Neuronal stem cell (in vitro differentiated cells): Measurements from ENCODE around the gene C6orf118.

Experiments
- DNase-seq: peaks from one replicate; pipeline ENCODE4 v3.0.0-alpha.2; 2013; ENCODE audit warnings: low spot score
- H2AFZ ChIP-seq: one replicate; pipeline ENCODE4 v1.6.1; 2013; ENCODE audit warnings: mild to moderate bottlenecking, low read length, inconsistent platforms
- H2AK5ac ChIP-seq: 2 replicates; pipeline ENCODE4 v1.6.1; 2013; ENCODE audit warnings: low read depth, mild to moderate bottlenecking, inconsistent platforms, low read length, moderate library complexity, mixed read lengths
- H2BK120ac ChIP-seq: 2 replicates; pipeline ENCODE4 v1.6.1; 2013; ENCODE audit warnings: low read depth, mild to moderate bottlenecking, inconsistent platforms, low read length, moderate library complexity, mixed read lengths
- H2BK12ac ChIP-seq: one replicate; pipeline ENCODE4 v1.6.1; 2013; ENCODE audit warnings: low read length, inconsistent platforms
- H2BK15ac ChIP-seq: 2 replicates; pipeline ENCODE4 v1.6.1; 2013; ENCODE audit warnings: mild to moderate bottlenecking, low read length, inconsistent platforms, mixed read lengths
- H2BK5ac ChIP-seq: one replicate; pipeline ENCODE4 v1.6.1; 2013; ENCODE audit warnings: inconsistent platforms, mild to moderate bottlenecking, low read length, moderate library complexity
- H3K14ac ChIP-seq: one replicate; pipeline ENCODE4 v1.6.1; 2013; ENCODE audit warnings: low read length, inconsistent platforms
- H3K18ac ChIP-seq: 2 replicates; pipeline ENCODE4 v1.6.1; 2013; ENCODE audit warnings: low read length, inconsistent platforms
- H3K23ac ChIP-seq: 2 replicates; pipeline ENCODE4 v1.6.1; 2013; ENCODE audit warnings: low read depth, mild to moderate bottlenecking, mixed read lengths, low read length, inconsistent platforms; ENCODE audit not compliant: poor library complexity
- H3K27ac ChIP-seq: replicated peaks from 3 replicates; pipeline ENCODE4 v1.5.1; 2013; ENCODE audit warnings: low read length, inconsistent platforms
- H3K27me3 ChIP-seq, 3 experiments: 2 replicates each; pipeline ENCODE4 v1.6.1; 2013; ENCODE audit warnings: low read length in 3 of 3, mild to moderate bottlenecking in 2 of 3, inconsistent platforms in 1 of 3, low read depth in 1 of 3, mixed read lengths in 1 of 3, moderate library complexity in 1 of 3; ENCODE audit not compliant: control insufficient read depth in 3 of 3, insufficient read depth in 3 of 3
- H3K36me3 ChIP-seq, 2 donors: replicated peaks in 1 of 2; 2 replicates each; pipeline ENCODE4 v1.6.1; 2013; ENCODE audit warnings: low read length in 2 of 2; ENCODE audit not compliant: control insufficient read depth in 2 of 2, insufficient read depth in 2 of 2
- H3K4ac ChIP-seq: 2 replicates; pipeline ENCODE4 v1.6.1; 2013; ENCODE audit warnings: inconsistent platforms, mild to moderate bottlenecking, low read length, moderate library complexity
- H3K4me1 ChIP-seq, 2 donors: 1 replicate in 1 of 2; 2 replicates in 1 of 2; pipeline ENCODE4 v1.6.1; 2013; ENCODE audit warnings: low read length in 2 of 2, low read depth in 1 of 2; ENCODE audit not compliant: control insufficient read depth in 2 of 2, insufficient read depth in 1 of 2
- H3K4me2 ChIP-seq: one replicate; pipeline ENCODE4 v1.6.1; 2013; ENCODE audit warnings: mild to moderate bottlenecking, low read length, inconsistent platforms; ENCODE audit not compliant: insufficient read depth, poor library complexity, severe bottlenecking
- H3K4me3 ChIP-seq, 2 donors: 2 replicates each; pipeline ENCODE4 v1.5.1; 2013; ENCODE audit warnings: low read length in 2 of 2, mild to moderate bottlenecking in 2 of 2, inconsistent platforms in 1 of 2, moderate library complexity in 1 of 2
- H3K79me1 ChIP-seq: one replicate; pipeline ENCODE4 v1.6.1; 2013; ENCODE audit warnings: low read depth, mild to moderate bottlenecking, inconsistent platforms, low read length, moderate library complexity
- H3K9ac ChIP-seq: one replicate; pipeline ENCODE4 v1.6.1; 2013; ENCODE audit warnings: mild to moderate bottlenecking, low read depth, low read length, inconsistent platforms; ENCODE audit not compliant: poor library complexity
- H3K9me3 ChIP-seq, 2 donors: replicated peaks in 1 of 2; 2 replicates each; pipeline versions ENCODE3 to v1.6.1; 2013; ENCODE audit warnings: low read length in 2 of 2, mild to moderate bottlenecking in 2 of 2, inconsistent platforms in 1 of 2, low read depth in 1 of 2, mixed read lengths in 1 of 2, moderate library complexity in 1 of 2; ENCODE audit not compliant: control insufficient read depth in 2 of 2, insufficient read depth in 1 of 2
- H4K8ac ChIP-seq: one replicate; pipeline ENCODE4 v1.6.1; 2013; ENCODE audit warnings: low read depth, mild to moderate bottlenecking, inconsistent platforms, low read length, moderate library complexity
- H4K91ac ChIP-seq: one replicate; pipeline ENCODE4 v1.6.1; 2013; ENCODE audit warnings: low read length, low read depth, mild to moderate bottlenecking, inconsistent platforms; ENCODE audit not compliant: poor library complexity
- WGBS, 2 donors: extraction: QIAGEN DNeasy Blood & Tissue Kit; methylation state at CpG; one replicate each; pipeline ENCODE4 v1.1.7; 2013; ENCODE audit warnings: missing lambda C conversion rate in 2 of 2, mixed read lengths in 1 of 2; ENCODE audit not compliant: insufficient read length in 2 of 2, insufficient replicate concordance in 1 of 2; ENCODE audit errors: extremely low coverage in 2 of 2; 5-methylcytosine and 5-hydroxymethylcytosine counted together

The C6orf118 gene

DNA sequence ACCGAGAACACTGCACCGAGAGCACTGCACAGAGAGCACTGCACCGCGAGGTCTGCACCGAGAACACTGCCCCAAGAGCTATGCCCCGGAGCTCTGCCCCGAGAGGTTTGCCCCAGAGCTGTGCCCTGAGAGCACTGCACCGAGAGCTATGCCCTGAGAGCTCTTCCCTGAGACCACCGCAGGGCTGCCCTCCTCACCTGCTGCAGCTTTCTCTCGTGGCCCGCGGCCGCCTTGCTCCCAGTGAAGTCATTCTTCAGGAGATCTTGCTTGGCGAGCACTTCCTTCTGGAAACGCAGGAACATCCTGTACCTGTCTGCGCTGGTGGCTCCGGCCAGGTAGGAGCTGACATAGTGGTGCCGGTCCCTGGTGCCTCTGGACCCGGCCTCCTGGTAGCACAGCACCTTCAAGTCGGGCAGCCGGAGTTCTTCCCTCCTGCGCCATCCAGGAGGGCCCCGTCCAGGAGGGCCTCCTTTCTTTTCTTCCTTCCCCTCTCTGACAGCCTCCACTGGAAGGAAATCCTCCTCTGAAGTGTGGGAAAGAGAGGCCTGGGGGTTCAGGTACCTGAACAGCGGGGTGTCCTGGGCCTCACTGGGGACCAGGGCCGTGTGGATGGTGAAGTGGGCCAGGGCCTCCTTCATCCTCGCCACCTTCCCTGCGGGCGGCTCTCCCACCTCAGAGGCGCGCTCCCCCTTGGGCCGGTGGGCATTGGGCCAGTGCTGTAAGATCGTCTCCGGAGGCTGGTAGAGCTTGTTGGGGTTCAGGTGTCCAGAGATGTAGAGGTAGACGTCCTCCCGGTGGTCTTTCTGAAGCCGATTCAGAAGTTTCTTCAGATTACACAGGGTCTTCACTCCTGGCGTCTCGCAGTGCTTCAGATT lies 7.8 kb downstream of the C6orf118 start:
- Histone ChIP-seq H3K9ac (no peak overlapping the region), H2BK15ac (peak overlapping the region; percentile 92), H3K27me3 (no peaks in the 10 kb centered on the region), H2BK120ac (no peak overlapping the region), H3K14ac (no peak overlapping the region), H3K18ac (peak overlapping the region; percentile 38), H4K91ac (peak overlapping the region; percentile 92), H2AK5ac (no peak overlapping the region), H3K23ac (peak overlapping the region; percentile 65), H3K9me3 (peaks cover 4 to 6% of the 10 kb centered on the region in 2 donors), H3K4me2 (no peak overlapping the region), H4K8ac (no peak overlapping the region), H3K4me1 (peaks cover 11 to 16% of the 10 kb centered on the region in 2 donors), H2BK12ac (no peak overlapping the region), H2AFZ (no peak overlapping the region), H3K27ac (no peak overlapping the region), H3K36me3 (peaks cover 13 to 18% of the 10 kb centered on the region in 2 donors), H3K79me1 (peaks cover 8% of the 10 kb centered on the region), H3K4me3 (no peak overlapping the region), H3K4ac (peak overlapping the region; percentile 23), H2BK5ac (no peak overlapping the region)
- DNase-seq: no peak
- WGBS, 2 donors: no CpG with 5 or more reads among the region's 38 CpGs

DNA sequence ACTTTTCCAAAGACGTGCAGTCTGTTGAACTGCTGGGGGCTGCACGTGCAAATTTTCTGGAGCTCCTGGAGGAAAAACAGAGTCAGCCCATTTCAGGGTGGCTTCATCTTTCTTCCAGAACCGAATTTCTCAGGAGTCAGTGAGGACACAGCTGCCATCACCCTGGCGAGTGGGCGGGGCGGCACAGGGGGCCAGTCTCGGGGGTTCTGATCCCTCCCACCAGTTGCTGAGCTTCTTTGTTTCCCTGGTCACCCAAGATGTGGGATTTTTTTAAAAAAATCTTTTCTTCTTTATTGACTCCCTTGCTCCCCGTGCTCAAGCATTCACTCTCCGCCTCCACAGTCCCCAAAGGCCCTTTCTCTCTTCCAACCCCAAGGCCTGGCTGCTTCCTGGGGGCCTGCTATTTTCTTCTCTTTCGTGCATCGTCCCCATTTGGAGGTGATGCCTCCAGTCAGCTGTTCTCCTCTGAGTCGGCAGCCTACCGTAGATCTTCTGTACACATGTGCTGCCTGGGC lies 8.9 kb downstream of the C6orf118 start:
- no peak overlapping the region for H4K8ac ChIP-seq
- H2AK5ac ChIP-seq: peak overlapping the region; percentile 1
- no peak overlapping the region for H2BK120ac ChIP-seq
- H3K14ac ChIP-seq: no peak overlapping the region
- DNase-seq: no peak
- no peak overlapping the region for H3K4me3 ChIP-seq
- no peaks in the 10 kb centered on the region for H3K27me3 ChIP-seq
- peaks cover 13 to 21% of the 10 kb centered on the region in 2 donors for H3K36me3 ChIP-seq
- no peak overlapping the region for H3K4me2 ChIP-seq
- H2BK5ac ChIP-seq: no peak overlapping the region
- H3K4ac ChIP-seq: no peak overlapping the region
- peak overlapping the region; percentile 44 for H3K18ac ChIP-seq
- no CpG with 5 or more reads among the region's 13 CpGs for WGBS, 2 donors
- no peak overlapping the region for H4K91ac ChIP-seq
- H3K23ac ChIP-seq: peak overlapping the region; percentile 44
- peaks cover 11 to 16% of the 10 kb centered on the region in 2 donors for H3K4me1 ChIP-seq
- no peak overlapping the region for H2BK15ac ChIP-seq
- H3K27ac ChIP-seq: no peak overlapping the region
- H3K9ac ChIP-seq: no peak overlapping the region
- no peak overlapping the region for H2AFZ ChIP-seq
- peaks cover 8% of the 10 kb centered on the region for H3K79me1 ChIP-seq
- H2BK12ac ChIP-seq: no peak overlapping the region
- H3K9me3 ChIP-seq: peaks cover 4 to 6% of the 10 kb centered on the region in 2 donors

DNA sequence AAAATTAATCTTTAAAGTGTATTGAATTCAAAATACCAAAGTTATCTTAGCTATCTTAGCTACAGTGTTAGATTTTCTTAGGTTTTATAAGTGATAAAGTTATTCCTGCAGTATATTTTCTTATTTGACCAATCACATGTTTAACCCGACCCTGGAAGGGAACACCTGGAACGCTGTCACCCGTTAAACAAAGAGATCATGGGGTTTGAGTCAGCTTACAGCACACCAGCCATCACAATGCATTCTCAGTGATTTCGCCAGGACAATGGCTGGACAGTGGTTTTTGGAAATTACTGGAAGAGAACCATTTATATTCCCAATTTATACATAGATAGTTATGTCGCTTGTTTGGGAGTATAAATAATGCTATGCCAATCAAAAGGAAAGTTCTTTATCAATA lies 10.5 kb downstream of the C6orf118 start:
- no peak overlapping the region for H2BK120ac ChIP-seq
- H3K9ac ChIP-seq: no peak overlapping the region
- H3K23ac ChIP-seq: no peak overlapping the region

DNA sequence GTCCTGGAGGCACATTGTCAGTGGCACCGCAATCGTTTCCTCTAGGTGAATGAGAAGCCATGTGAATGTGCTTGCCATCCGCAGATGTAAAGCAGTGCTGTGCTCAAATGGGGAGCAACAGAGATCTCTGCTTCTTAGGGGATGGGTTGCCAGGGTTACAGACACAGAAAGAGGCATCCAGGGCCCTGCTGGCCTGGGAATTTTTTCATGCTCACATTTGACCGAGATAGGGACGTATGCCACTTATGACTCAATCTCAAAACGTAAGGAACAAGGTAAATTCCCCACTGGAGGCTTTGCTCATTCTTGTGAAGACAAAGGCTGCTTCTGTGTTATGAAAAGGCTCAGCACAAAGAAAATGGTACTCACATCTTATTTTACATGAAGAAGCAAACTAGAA lies 11.0 kb downstream of the C6orf118 start:
- Histone ChIP-seq H2BK5ac (no peak overlapping the region), H3K27ac (no peak overlapping the region), H3K23ac (no peak overlapping the region), H2BK12ac (no peak overlapping the region), H2BK15ac (no peak overlapping the region), H3K14ac (no peak overlapping the region), H3K9ac (no peak overlapping the region), H3K27me3 (no peaks in the 10 kb centered on the region), H3K4me1 (peaks cover 11 to 16% of the 10 kb centered on the region in 2 donors), H2AFZ (no peak overlapping the region), H3K4ac (no peak overlapping the region), H3K4me2 (no peak overlapping the region), H2AK5ac (no peak overlapping the region), H4K91ac (no peak overlapping the region), H2BK120ac (no peak overlapping the region), H3K4me3 (no peak overlapping the region), H3K18ac (no peak overlapping the region), H4K8ac (no peak overlapping the region), H3K36me3 (peaks cover 13 to 21% of the 10 kb centered on the region in 2 donors), H3K9me3 (peaks cover 4 to 6% of the 10 kb centered on the region in 2 donors), H3K79me1 (peaks cover 8% of the 10 kb centered on the region)
- WGBS, 2 donors: no CpG with 5 or more reads among the region's 6 CpGs
- no peak for DNase-seq

More for the DNA sequence above, 10.5 kb downstream of the C6orf118 start:
- Histone ChIP-seq H3K4ac (no peak overlapping the region), H3K27me3 (no peaks in the 10 kb centered on the region), H3K79me1 (peaks cover 8% of the 10 kb centered on the region), H2BK12ac (no peak overlapping the region), H2AK5ac (no peak overlapping the region), H2BK15ac (no peak overlapping the region), H3K4me2 (no peak overlapping the region), H3K27ac (no peak overlapping the region), H4K8ac (no peak overlapping the region), H3K18ac (no peak overlapping the region), H3K9me3 (peaks cover 4 to 6% of the 10 kb centered on the region in 2 donors), H2AFZ (no peak overlapping the region), H3K4me1 (peaks cover 11 to 16% of the 10 kb centered on the region in 2 donors), H3K36me3 (peaks cover 13 to 21% of the 10 kb centered on the region in 2 donors), H3K4me3 (no peak overlapping the region), H4K91ac (no peak overlapping the region), H2BK5ac (no peak overlapping the region), H3K14ac (no peak overlapping the region)
- WGBS, 2 donors: no CpG with 5 or more reads among the region's 5 CpGs
- DNase-seq: no peak
